Bronchial epithelial cell (primary cell): ENCODE results near the gene ST3GAL4. TPM values are rescaled to one million over a fixed set of nuclear protein-coding genes. Genes with fewer than 3 reads are reported as not detected.

Experiments used
- DNase-seq: peaks from one replicate; pipeline ENCODE4 v3.0.0-alpha.2; 2010; ENCODE audit warnings: low read depth
- FAIRE-seq: peaks from 2 replicates; lab custom pipeline; 2011; peaks lifted over from hg19 to GRCh38; lab: Jason Lieb, UNC
- H3K27me3 ChIP-seq: 2 replicates; pipeline ENCODE4 v1.5.1; 2011; ENCODE audit warnings: low read length; ENCODE audit not compliant: control insufficient read depth, insufficient read depth
- H3K36me3 ChIP-seq: 2 replicates; pipeline ENCODE4 v1.5.1; 2011; ENCODE audit warnings: low read length; ENCODE audit not compliant: control insufficient read depth, insufficient read depth
- H3K4me3 ChIP-seq: 2 replicates; pipeline ENCODE4 v1.5.1; 2011; ENCODE audit warnings: mild to moderate bottlenecking, low read depth, low read length, control low read depth
- CTCF ChIP-seq: IDR thresholded peaks from 2 replicates; pipeline ENCODE4 v1.5.1; 2011; ENCODE audit warnings: mild to moderate bottlenecking, moderate library complexity, low read length, control low read depth, inconsistent platforms; ENCODE audit not compliant: insufficient read depth, severe bottlenecking
- total RNA-seq: library from RNA; depleted of rRNA; stranded (reverse); fragments of >200 nt; gene quantifications from 2 replicates; pipeline ENCODE4 v1.2.1, GENCODE V29; 2014

The ST3GAL4 gene
- total RNA-seq, 1 donor from 2014 or later, result 12.4 TPM

GRCh38 chr11:126413843-126414405 lies 58.4 kb downstream of the ST3GAL4 start:
- FAIRE-seq, result no peak
- no peaks in the 10 kb centered on the region for H3K36me3 ChIP-seq
- H3K4me3 ChIP-seq, result no peak overlapping the region
- TF ChIP-seq CTCF, result no peak
- no peaks in the 10 kb centered on the region for H3K27me3 ChIP-seq
- no peak for DNase-seq

GRCh38 chr11:126414615-126415014 lies 59.1 kb downstream of the ST3GAL4 start:
- DNase-seq (no peak), FAIRE-seq (no peak)
- Histone ChIP-seq H3K36me3 (no peaks in the 10 kb centered on the region), H3K27me3 (no peaks in the 10 kb centered on the region), H3K4me3 (no peak overlapping the region)
- TF ChIP-seq CTCF, result no peak

DNA sequence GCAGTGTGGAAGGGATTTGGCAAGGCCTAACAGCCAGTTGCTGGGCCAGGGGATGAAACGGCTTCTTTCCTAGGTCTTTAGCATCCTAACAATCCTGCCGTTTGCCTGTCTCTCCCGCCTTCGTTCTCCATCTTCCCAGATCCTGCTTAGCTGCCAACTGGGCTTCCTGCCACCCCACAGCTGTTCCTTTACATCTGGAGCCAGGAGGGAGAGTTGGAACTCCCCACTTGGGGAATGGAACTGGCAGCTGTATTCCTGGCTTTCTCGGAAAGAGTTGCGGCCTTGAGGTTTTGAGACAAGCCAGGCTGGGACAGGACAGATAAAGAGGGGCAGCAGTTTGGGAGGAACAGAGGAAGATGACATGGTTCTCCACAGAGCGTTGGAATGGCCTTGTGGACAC lies 59.6 kb downstream of the ST3GAL4 start:
- no peak overlapping the region for H3K4me3 ChIP-seq
- FAIRE-seq, result peak; percentile 90

DNA sequence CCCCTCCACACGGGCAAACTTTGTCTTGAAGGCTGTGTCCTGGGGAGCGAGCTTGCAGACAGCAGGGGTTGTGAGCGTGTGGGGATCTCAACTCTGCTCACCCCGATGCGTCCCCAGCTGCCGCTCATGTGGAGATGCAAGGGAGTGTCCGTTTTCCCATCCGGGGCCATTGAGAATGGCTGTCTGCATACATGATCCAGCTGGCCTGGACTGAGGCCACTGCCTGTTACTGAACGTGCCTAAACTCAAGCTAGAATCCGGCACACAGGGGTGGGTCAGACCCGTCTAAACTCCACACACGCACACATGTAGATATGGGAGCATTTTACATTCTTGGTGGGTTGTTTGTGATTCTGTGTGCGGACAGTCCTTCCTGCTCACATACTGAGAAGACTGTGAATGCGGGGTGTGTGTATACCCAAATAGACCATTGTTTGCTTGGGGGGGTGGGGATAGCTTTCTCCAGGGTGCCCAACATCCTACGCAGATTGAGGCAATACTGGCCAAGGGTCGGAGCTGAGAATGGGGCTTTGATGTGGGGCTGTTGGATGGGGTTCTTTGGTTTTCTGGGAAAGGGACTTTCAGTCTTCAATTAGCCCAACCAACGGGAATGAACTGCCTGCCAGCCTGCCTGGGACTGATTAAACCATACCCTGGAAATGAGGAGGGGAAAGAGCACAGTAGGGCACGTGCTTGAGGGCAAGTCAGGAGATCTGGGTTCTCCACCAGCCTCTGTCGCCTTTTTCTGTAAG lies 60.4 kb downstream of the ST3GAL4 start:
- Histone ChIP-seq H3K4me3 (peak overlapping the region; percentile 47), H3K27me3 (no peaks in the 10 kb centered on the region), H3K36me3 (no peaks in the 10 kb centered on the region)
- DNase-seq, result no peak
- no peak for FAIRE-seq
- TF ChIP-seq CTCF, result no peak

More for the DNA sequence above, 59.6 kb downstream of the ST3GAL4 start:
- no peak for TF ChIP-seq CTCF
- Histone ChIP-seq H3K27me3 (no peaks in the 10 kb centered on the region), H3K36me3 (no peaks in the 10 kb centered on the region)
- no peak for DNase-seq

DNA sequence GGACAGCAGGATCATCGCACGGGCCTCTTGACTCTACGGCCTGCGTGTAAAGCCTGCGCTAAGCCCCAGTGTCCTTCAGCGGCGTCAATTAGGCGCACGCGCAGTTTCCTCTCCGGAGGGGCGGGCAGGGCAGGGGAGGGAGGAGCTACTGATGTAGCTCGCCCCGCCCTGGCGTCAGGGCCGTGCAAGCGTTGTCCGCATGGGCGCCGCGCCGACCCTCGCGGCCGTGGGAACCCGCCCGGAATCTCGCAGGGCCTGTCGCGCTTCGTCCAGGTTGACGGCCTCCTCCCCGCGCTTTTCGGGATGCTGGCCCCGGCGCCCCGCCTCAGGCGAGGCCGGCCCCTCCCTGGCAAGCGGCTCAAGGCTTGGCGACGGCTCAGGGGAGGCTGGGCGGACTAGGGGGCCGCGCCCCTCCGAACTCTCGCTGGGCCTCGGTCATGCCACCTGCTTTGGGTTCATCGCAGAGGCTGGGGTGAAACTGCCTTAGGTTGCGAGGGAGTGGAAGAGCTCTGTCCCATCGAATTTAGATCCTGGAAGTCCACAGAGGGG lies 61.1 kb downstream of the ST3GAL4 start:
- no peaks in the 10 kb centered on the region for H3K27me3 ChIP-seq
- FAIRE-seq (no peak), DNase-seq (peak; percentile 63)
- TF ChIP-seq CTCF, result no peak
- peak overlapping the region; percentile 47 for H3K4me3 ChIP-seq
- no peaks in the 10 kb centered on the region for H3K36me3 ChIP-seq
